Measurements from ENCODE around the gene LGALSL. TPM values are rescaled to one million over a fixed set of nuclear protein-coding genes. Genes with fewer than 3 reads are reported as not detected.
A peak's percentile ranks its signal among the peaks of the same experiment; 100 is the strongest.

The LGALSL gene
- total RNA-seq, 1 experiment from 2014 or later = 11.1 TPM

DNA sequence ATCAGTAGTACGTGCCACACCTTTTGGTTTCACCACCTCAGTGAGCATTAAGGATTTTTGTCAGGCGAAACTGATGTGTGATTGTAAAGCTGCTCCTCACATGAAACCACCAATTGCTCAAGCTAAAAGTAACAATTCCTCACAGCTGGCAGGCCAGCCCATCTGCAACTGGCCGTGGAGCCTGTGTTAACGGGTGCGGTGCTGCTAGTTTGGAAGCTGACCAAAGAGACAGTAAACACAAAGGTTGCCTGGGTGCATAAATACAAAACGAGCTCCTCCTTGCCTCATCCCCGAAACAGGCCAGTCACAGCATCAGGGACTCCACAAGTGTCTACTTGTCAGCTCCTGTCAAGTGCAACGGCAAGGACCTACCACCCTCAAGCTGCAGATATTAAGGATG, 32.0 kb downstream of the LGALSL start:
- in situ Hi-C loops (cut with HindIII; ENCODE audit: low pct_unique_long_range_greater_than_20kb, low sequenced_read_pairs) = no loop called here

GRCh38 chr2:64487256-64488049, 33.5 kb downstream of the LGALSL start:
- DNase-seq (ENCODE audit: low read depth) = no peak
- in situ Hi-C loops (cut with HindIII; ENCODE audit: low pct_unique_long_range_greater_than_20kb, low sequenced_read_pairs) = no loop called here

More for the DNA sequence above, 32.0 kb downstream of the LGALSL start:
- no peak for DNase-seq (ENCODE audit: low read depth)

GRCh38 chr2:64488050-64488974, 34.4 kb downstream of the LGALSL start:
- in situ Hi-C loops (cut with HindIII; ENCODE audit: low pct_unique_long_range_greater_than_20kb, low sequenced_read_pairs) = no loop called here
- DNase-seq (ENCODE audit: low read depth) = peak; percentile 39

- in situ Hi-C loops (cut with HindIII; ENCODE audit: low pct_unique_long_range_greater_than_20kb, low sequenced_read_pairs) = no loop called here
- no peak for DNase-seq (ENCODE audit: low read depth)
Measured at GRCh38 chr2:64489081-64489751, 35.3 kb downstream of the LGALSL start.

DNA sequence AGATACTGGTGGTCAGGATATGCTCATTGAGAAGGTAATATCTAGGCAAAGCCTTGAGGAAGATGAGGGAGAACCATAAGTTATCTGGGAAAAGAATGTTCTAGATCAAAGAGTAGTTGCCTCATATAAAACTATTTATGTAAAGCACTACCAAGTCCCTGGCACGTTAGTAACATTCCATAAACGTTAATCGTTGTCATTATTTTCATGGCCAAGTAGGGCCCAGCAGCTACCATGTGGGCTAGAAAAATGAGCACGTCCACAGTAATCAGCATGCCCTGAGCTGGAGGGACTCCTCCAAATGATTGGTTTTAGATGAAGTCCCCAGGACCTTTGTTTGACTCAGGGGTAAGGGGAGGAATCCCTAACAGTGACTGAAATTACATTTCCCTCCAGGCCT, 37.5 kb downstream of the LGALSL start:
- in situ Hi-C loops (cut with HindIII; ENCODE audit: low pct_unique_long_range_greater_than_20kb, low sequenced_read_pairs) = no loop called here
- no peak for DNase-seq (ENCODE audit: low read depth)

- in situ Hi-C loops (cut with HindIII; ENCODE audit: low pct_unique_long_range_greater_than_20kb, low sequenced_read_pairs) = no loop called here
Measured at GRCh38 chr2:64492272-64492671, 38.3 kb downstream of the LGALSL start.

DNA sequence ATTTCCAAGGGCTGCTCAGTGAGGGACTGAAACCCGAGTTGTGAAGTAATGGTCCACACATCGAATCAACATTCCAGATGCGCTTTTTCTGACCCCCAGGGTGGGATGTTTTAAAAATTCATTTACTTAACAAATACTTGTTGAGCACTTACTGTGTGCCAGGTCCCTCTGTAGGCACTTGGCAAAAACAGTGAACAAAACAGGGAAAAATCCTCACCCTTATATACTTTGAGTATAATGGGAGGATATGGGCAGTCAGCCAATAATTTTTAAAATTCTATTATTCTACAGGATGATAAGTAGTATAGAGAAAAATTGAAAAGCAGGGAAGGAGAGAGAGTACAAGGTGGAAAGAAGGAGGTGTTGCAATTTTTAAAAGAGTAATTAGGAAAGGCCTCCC, 38.9 kb downstream of the LGALSL start:
- DNase-seq (ENCODE audit: low read depth) = no peak
- in situ Hi-C loops (cut with HindIII; ENCODE audit: low pct_unique_long_range_greater_than_20kb, low sequenced_read_pairs) = no loop called here

More at GRCh38 chr2:64492272-64492671, 38.3 kb downstream of the LGALSL start:
- no peak for DNase-seq (ENCODE audit: low read depth)

DNA sequence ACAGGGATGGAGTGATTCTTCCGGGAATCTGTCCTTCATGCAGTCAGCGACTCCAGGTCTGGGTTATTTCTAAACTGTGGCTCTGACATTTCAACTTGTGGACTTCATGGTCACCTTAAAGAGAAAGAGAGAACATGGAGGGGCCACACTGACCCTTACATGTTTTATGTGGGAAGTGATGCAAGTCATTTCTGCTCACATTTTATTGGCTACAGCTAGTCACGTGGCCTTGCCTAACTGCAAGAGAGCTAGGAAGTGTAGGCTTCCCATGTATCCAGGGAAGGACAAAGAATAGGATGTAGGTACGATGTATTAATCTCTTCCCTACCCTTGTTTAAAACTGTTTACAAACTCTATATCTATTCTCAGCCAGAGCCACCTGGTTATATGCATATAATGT, 39.8 kb downstream of the LGALSL start:
- in situ Hi-C loops (cut with HindIII; ENCODE audit: low pct_unique_long_range_greater_than_20kb, low sequenced_read_pairs) = no loop called here
- no peak for DNase-seq (ENCODE audit: low read depth)

GRCh38 chr2:64498438-64498837, 44.5 kb downstream of the LGALSL start:
- in situ Hi-C loops (cut with HindIII; ENCODE audit: low pct_unique_long_range_greater_than_20kb, low sequenced_read_pairs) = no loop called here
- DNase-seq (ENCODE audit: low read depth) = no peak

- in situ Hi-C loops (cut with HindIII; ENCODE audit: low pct_unique_long_range_greater_than_20kb, low sequenced_read_pairs) = no loop called here
- DNase-seq (ENCODE audit: low read depth) = no peak
Measured at GRCh38 chr2:64500549-64500948, 46.6 kb downstream of the LGALSL start.

DNA sequence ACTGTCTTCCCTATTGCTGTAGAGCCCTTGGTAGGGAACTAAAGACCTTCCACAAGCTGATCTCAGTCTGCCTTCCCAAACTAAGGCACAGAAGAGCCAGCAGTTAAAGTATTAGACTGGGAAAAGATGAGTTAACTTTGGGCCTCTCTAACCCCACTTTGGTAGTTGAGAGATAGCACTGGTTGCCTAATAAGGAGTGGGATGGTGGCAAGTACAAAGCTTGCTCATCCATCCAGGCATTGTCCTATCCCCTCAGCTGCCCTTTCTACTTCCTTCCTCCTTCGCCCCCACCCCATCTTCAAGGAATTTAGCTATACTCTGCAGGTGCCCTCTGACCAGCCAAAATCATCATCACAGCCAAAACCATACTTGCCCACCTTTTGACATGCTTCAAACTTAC, 48.0 kb downstream of the LGALSL start:
- in situ Hi-C loops (cut with HindIII; ENCODE audit: low pct_unique_long_range_greater_than_20kb, low sequenced_read_pairs) = no loop called here
- no peak for DNase-seq (ENCODE audit: low read depth)

GRCh38 chr2:64502860-64503259, 48.9 kb downstream of the LGALSL start:
- no peak for DNase-seq (ENCODE audit: low read depth)
- in situ Hi-C loops (cut with HindIII; ENCODE audit: low pct_unique_long_range_greater_than_20kb, low sequenced_read_pairs) = no loop called here

- in situ Hi-C loops (cut with HindIII; ENCODE audit: low pct_unique_long_range_greater_than_20kb, low sequenced_read_pairs) = no loop called here
- DNase-seq (ENCODE audit: low read depth) = no peak
Measured at GRCh38 chr2:64504774-64505720, 51.1 kb downstream of the LGALSL start.

DNA sequence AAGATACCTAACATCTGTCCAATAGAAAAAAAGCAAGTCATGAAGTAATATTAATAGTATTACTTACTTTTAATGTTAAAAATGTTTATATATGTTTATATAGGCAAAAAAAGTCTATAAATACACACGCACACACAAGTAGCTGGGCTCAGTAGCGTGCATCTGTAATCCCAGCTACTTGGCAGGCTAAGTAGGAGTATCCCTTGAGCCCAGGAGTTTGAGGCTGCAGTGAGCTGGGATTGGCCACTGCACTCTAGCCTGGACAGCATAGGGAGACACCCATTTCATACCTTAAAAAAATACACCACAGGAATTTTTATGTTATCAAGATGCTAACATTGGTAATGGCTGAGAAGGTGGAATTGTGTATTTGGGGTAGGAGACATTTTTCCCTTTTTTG, 52.7 kb downstream of the LGALSL start:
- in situ Hi-C loops (cut with HindIII; ENCODE audit: low pct_unique_long_range_greater_than_20kb, low sequenced_read_pairs) = no loop called here
- no peak for DNase-seq (ENCODE audit: low read depth)
